Measurements from ENCODE around the gene BCAS2. TPM values are rescaled to one million over a fixed set of nuclear protein-coding genes. Genes with fewer than 3 reads are reported as not detected.

The BCAS2 gene
- total RNA-seq, 1 donor, result 38.0 TPM

DNA sequence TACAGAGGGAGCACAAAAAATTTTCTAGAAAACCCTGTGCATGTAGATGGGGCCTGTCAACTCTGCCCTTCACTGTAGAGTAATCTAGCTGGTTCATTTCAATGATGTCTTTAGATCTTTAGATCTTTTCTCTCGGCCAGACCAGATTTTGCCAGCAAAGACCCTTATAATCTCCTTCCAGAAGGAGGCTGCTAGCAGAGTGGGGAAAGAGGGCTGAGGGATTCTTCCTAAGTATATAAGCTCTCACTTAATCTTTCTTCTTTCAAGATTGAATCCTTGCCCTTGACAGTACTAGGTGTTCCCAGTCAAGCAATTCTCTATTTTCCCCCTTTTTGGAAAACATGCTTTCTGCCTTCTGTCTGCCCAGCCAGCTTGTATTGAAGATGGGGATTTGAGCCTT lies 34.3 kb downstream of the BCAS2 start:
- Histone ChIP-seq H4K20me1 (ENCODE audit: insufficient read depth, low read length) (no peaks in the 10 kb centered on the region), H3K27me3 (ENCODE audit: insufficient read depth, low read length) (no peaks in the 10 kb centered on the region), H3K4me2 (ENCODE audit: insufficient read depth, low read length) (no peak overlapping the region), H3K36me3 (ENCODE audit: insufficient read depth, low read length) (no peaks in the 10 kb centered on the region), H3K79me2 (ENCODE audit: insufficient read depth, low read length) (no peaks in the 10 kb centered on the region), H3K4me3 (ENCODE audit: insufficient read depth, low read length) (no peak overlapping the region), H3K9me3 (ENCODE audit: low read depth, low read length) (no peaks in the 10 kb centered on the region), H3K27ac (ENCODE audit: low read depth, low read length) (no peak overlapping the region), H3K4me1 (ENCODE audit: insufficient read depth, low read length) (no peaks in the 10 kb centered on the region), H2AFZ (ENCODE audit: low read length) (no peak overlapping the region)
- TF ChIP-seq, protein P1, sequence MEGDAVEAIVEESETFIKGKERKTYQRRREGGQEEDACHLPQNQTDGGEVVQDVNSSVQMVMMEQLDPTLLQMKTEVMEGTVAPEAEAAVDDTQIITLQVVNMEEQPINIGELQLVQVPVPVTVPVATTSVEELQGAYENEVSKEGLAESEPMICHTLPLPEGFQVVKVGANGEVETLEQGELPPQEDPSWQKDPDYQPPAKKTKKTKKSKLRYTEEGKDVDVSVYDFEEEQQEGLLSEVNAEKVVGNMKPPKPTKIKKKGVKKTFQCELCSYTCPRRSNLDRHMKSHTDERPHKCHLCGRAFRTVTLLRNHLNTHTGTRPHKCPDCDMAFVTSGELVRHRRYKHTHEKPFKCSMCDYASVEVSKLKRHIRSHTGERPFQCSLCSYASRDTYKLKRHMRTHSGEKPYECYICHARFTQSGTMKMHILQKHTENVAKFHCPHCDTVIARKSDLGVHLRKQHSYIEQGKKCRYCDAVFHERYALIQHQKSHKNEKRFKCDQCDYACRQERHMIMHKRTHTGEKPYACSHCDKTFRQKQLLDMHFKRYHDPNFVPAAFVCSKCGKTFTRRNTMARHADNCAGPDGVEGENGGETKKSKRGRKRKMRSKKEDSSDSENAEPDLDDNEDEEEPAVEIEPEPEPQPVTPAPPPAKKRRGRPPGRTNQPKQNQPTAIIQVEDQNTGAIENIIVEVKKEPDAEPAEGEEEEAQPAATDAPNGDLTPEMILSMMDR (IDR thresholded peaks at IDR 0.05; ENCODE audit: extremely low read depth, low read depth, low read length), result no peak
- no peak for DNase-seq (ENCODE audit: insufficient read length, low spot score, missing footprints)

DNA sequence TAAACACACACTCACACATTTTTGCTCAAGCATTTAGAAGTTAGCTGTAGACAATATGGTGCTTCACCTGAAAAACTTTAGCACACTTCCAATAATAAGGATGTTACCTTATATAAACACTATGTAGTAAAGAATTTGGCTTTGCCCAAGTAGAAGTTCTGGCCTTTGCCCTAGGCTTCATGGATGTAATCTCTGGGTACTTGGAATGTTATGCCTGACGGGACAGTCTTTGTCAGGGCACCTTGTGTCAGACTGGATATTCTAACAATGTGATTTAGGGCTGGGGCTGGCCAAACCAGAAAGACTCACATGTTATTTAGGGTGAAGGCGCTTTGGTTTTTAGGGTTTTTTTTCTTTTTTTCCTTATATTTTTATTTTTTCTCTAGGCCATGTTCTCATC lies 35.6 kb downstream of the BCAS2 start:
- Histone ChIP-seq H4K20me1 (ENCODE audit: insufficient read depth, low read length) (no peaks in the 10 kb centered on the region), H3K27me3 (ENCODE audit: insufficient read depth, low read length) (peaks cover 1% of the 10 kb centered on the region), H3K4me1 (ENCODE audit: insufficient read depth, low read length) (no peaks in the 10 kb centered on the region), H3K79me2 (ENCODE audit: insufficient read depth, low read length) (no peaks in the 10 kb centered on the region), H3K27ac (ENCODE audit: low read depth, low read length) (no peak overlapping the region), H3K36me3 (ENCODE audit: insufficient read depth, low read length) (no peaks in the 10 kb centered on the region), H3K4me2 (ENCODE audit: insufficient read depth, low read length) (no peak overlapping the region), H2AFZ (ENCODE audit: low read length) (no peak overlapping the region), H3K4me3 (ENCODE audit: insufficient read depth, low read length) (no peak overlapping the region), H3K9me3 (ENCODE audit: low read depth, low read length) (no peaks in the 10 kb centered on the region)
- TF ChIP-seq, protein P1 (IDR thresholded peaks at IDR 0.05; ENCODE audit: extremely low read depth, low read depth, low read length), result no peak
- DNase-seq (ENCODE audit: insufficient read length, low spot score, missing footprints), result no peak

DNA sequence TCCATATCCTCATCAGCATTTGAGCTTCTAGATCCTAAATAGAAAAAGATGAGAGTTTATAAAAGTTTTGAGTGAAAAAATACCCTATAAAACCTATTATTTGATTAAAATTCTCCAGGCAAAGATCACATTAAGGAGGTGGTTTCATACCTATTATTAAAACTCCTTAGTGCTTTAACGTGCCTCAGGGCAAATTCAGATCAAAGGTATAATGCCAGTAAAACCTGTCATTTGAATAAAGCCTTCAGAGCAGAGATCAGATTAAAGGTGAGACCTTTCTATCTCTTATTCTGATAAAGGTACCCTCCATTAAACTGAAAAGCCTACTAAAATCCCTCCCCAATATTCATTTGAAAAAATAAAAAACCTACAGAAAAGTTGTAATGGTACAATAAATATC lies 36.1 kb downstream of the BCAS2 start:
- no peak overlapping the region for H3K27ac ChIP-seq (ENCODE audit: low read depth, low read length)

DNA sequence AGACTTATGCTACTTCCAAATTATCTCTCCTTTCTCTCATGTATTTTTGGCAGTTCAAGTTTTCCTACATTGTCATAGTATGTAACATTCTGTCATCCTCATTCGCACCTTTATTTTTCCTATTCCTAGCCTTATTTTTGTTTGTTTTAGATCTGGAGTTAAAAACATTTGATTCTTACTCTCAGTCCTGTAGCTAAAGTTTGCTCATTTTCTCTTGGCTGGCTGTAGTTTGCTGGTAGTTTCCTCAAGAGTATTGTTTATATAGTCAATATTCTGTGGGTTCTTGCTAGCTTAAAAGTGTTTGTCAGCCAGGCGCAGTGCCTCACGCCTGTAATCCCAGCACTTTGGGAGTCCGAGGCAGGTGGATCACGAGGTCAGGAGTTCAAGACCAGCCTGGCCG lies 40.6 kb downstream of the BCAS2 start:
- Histone ChIP-seq H3K27ac (ENCODE audit: low read depth, low read length) (no peak overlapping the region), H4K20me1 (ENCODE audit: insufficient read depth, low read length) (no peaks in the 10 kb centered on the region), H2AFZ (ENCODE audit: low read length) (no peak overlapping the region), H3K36me3 (ENCODE audit: insufficient read depth, low read length) (no peaks in the 10 kb centered on the region), H3K79me2 (ENCODE audit: insufficient read depth, low read length) (no peaks in the 10 kb centered on the region), H3K4me1 (ENCODE audit: insufficient read depth, low read length) (no peaks in the 10 kb centered on the region), H3K27me3 (ENCODE audit: insufficient read depth, low read length) (peaks cover 6% of the 10 kb centered on the region), H3K4me2 (ENCODE audit: insufficient read depth, low read length) (no peak overlapping the region), H3K9me3 (ENCODE audit: low read depth, low read length) (no peaks in the 10 kb centered on the region), H3K4me3 (ENCODE audit: insufficient read depth, low read length) (no peak overlapping the region)
- TF ChIP-seq, protein P1 (IDR thresholded peaks at IDR 0.05; ENCODE audit: extremely low read depth, low read depth, low read length), result no peak
- DNase-seq (ENCODE audit: insufficient read length, low spot score, missing footprints), result no peak

More for the DNA sequence above, 36.1 kb downstream of the BCAS2 start:
- H3K79me2 ChIP-seq (ENCODE audit: insufficient read depth, low read length), result no peaks in the 10 kb centered on the region
- no peaks in the 10 kb centered on the region for H3K36me3 ChIP-seq (ENCODE audit: insufficient read depth, low read length)
- no peaks in the 10 kb centered on the region for H3K4me1 ChIP-seq (ENCODE audit: insufficient read depth, low read length)
- no peaks in the 10 kb centered on the region for H3K9me3 ChIP-seq (ENCODE audit: low read depth, low read length)
- TF ChIP-seq, protein P1 (IDR thresholded peaks at IDR 0.05; ENCODE audit: extremely low read depth, low read depth, low read length), result no peak
- no peaks in the 10 kb centered on the region for H4K20me1 ChIP-seq (ENCODE audit: insufficient read depth, low read length)
- no peak overlapping the region for H3K4me2 ChIP-seq (ENCODE audit: insufficient read depth, low read length)
- H3K4me3 ChIP-seq (ENCODE audit: insufficient read depth, low read length), result no peak overlapping the region
- DNase-seq (ENCODE audit: insufficient read length, low spot score, missing footprints), result no peak
- H3K27me3 ChIP-seq (ENCODE audit: insufficient read depth, low read length), result peaks cover 4% of the 10 kb centered on the region
- H2AFZ ChIP-seq (ENCODE audit: low read length), result no peak overlapping the region
